Left ventricle myocardium inferior (tissue), 1 donor: Measurements from ENCODE around the gene KCTD2. TPM values are rescaled to one million over a fixed set of nuclear protein-coding genes. Genes with fewer than 3 reads are reported as not detected.

Experiments
- DNase-seq: peaks from one replicate; pipeline ENCODE4 v3.0.0-alpha.2; 2020
- H3K27ac ChIP-seq: fragments of 200-600 bp; replicated peaks from 2 replicates; pipeline ENCODE4 v1.8.0; 2021
- H3K27me3 ChIP-seq: fragments of 200-600 bp; 2 replicates; pipeline ENCODE4 v1.8.0; 2021; ENCODE audit warnings: low read depth
- H3K36me3 ChIP-seq: fragments of 200-600 bp; 2 replicates; pipeline ENCODE4 v1.8.0; 2021
- H3K4me1 ChIP-seq: fragments of 200-600 bp; 2 replicates; pipeline ENCODE4 v1.8.0; 2021
- H3K4me3 ChIP-seq: fragments of 200-600 bp; 2 replicates; pipeline ENCODE4 v1.8.0; 2021; ENCODE audit warnings: mild to moderate bottlenecking, moderate library complexity
- H3K9me3 ChIP-seq: fragments of 200-600 bp; replicated peaks from 2 replicates; pipeline ENCODE4 v1.8.0; 2021
- intact Hi-C: fragments of 100-400 bp; cut with micrococcal nuclease; formaldehyde crosslinking; loops from one replicate; pipeline ENCODE4 v1.11.0; 2022
- total RNA-seq: library from RNA; stranded (reverse); fragmentation: NEBNext Ultra II Directional; extraction: Animal tissue kit (Norgen Biotek cat#: 25700); gene quantifications from one replicate; pipeline ENCODE4 v1.2.1, GENCODE V29; 2021
- TF ChIP-seq, protein P1 (sequence below): fragments of 200-600 bp; IDR thresholded peaks from 2 replicates; pipeline ENCODE4 v1.8.0; 2021; ENCODE audit warnings: antibody characterized with exemption, mild to moderate bottlenecking, borderline replicate concordance
- donor health status: DM: no; HTN: yes; CAD: no; lungs with severe emphysema.

KCTD2 gene
- total RNA-seq, 1 donor from 2014 or later = 23.1 TPM

DNA sequence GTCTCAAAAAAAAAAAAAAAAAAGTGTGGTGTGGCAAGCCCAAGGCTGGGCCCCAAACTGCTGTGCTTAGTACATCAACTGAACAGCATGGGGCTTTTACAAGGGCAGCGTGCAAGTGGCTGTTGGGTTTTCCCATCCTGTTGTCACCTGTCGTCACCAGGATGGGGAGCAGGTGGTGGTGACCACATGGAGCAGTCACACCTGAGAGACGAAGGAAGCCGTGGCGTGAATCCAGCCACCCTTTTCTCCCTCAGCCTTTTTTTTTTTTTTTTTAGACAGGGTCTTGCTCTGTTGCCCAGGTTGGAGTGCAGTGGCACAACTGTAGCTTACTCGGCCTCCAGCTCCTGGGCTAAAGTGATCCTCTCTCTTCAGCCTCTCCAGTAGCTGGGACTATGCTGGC, 38.7 kb upstream of the KCTD2 start:
- Histone ChIP-seq H3K36me3 (peaks cover 30% of the 10 kb centered on the region), H3K27me3 (no peaks in the 10 kb centered on the region), H3K27ac (no peak overlapping the region), H3K4me3 (no peak overlapping the region), H3K4me1 (peaks cover 27% of the 10 kb centered on the region), H3K9me3 (no peaks in the 10 kb centered on the region)
- TF ChIP-seq, protein P1, sequence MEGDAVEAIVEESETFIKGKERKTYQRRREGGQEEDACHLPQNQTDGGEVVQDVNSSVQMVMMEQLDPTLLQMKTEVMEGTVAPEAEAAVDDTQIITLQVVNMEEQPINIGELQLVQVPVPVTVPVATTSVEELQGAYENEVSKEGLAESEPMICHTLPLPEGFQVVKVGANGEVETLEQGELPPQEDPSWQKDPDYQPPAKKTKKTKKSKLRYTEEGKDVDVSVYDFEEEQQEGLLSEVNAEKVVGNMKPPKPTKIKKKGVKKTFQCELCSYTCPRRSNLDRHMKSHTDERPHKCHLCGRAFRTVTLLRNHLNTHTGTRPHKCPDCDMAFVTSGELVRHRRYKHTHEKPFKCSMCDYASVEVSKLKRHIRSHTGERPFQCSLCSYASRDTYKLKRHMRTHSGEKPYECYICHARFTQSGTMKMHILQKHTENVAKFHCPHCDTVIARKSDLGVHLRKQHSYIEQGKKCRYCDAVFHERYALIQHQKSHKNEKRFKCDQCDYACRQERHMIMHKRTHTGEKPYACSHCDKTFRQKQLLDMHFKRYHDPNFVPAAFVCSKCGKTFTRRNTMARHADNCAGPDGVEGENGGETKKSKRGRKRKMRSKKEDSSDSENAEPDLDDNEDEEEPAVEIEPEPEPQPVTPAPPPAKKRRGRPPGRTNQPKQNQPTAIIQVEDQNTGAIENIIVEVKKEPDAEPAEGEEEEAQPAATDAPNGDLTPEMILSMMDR = no peak
- DNase-seq = no peak
- intact Hi-C loops = no loop called here

DNA sequence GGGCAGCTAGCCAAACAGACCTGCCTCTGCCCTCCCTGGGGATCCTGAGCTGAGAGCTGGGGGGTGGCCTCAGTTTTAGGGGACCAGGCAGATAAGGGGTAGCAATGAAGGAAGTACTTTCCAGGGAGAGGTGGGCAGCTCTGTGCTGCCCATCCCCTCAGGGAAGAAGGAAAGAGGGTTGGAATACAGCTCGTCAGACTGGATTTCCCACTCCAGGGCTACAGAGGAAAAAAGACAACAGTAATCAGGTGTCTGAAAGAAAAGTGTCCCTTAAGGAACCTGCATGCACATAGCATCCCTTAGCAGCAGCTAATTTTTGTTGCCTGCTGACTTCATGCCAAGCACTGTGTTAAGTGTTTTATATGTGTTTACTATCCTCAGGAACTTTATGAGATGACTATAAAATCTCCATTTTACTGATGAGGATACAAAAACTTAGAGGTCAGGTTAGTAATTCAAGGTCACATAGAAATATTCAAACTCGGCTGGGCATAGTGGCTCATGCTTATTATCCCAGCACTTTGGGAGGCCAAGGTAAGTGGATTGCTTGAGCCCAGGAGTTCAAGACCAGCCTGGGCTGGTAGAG, 37.8 kb upstream of the KCTD2 start:
- Histone ChIP-seq H3K9me3 (no peaks in the 10 kb centered on the region), H3K27ac (no peak overlapping the region), H3K36me3 (peaks cover 21% of the 10 kb centered on the region), H3K4me3 (no peak overlapping the region), H3K4me1 (peaks cover 34% of the 10 kb centered on the region), H3K27me3 (no peaks in the 10 kb centered on the region)
- TF ChIP-seq, protein P1 = no peak
- DNase-seq = no peak
- intact Hi-C loops = no loop called here

DNA sequence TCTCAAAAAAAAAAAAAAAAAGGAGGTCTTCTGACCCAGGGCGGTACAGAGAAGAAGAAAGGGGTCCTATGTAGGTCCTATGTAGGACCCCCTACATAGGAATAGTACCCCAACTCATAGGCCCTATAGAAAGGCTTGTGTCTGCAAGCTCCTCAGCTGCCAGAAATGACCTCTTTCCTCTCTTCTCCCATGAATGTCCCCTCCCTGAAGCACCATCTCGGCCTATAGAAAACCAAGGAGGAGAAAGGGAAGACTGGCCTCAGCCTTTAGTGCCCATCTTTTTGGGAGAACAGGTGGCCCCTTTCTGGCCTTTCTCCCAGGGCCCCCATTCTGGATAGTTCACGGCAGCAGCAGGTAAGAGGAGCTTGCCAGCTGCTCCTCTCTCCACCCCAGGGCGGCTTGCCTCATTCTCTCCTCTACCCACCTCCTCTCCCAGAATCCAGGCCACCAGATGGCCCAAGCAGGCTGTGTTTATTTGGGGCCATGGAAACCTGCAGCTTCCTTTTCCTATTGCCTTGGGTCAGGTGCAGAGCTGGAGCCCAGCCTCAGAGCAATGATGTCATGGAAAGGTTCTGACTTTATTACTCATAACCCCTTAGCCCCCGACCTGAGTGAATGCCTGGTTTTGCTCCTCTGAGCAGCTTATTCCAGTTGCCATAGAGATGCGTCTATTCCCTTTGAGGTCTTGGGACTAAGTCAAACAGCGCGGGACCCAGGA, 36.2 kb upstream of the KCTD2 start:
- H3K4me1 ChIP-seq = peaks cover 34% of the 10 kb centered on the region
- H3K27me3 ChIP-seq = no peaks in the 10 kb centered on the region
- peaks cover 5% of the 10 kb centered on the region for H3K36me3 ChIP-seq
- TF ChIP-seq, protein P1 = no peak
- H3K27ac ChIP-seq = peak overlapping the region; percentile 95
- H3K9me3 ChIP-seq = no peaks in the 10 kb centered on the region
- H3K4me3 ChIP-seq = peak overlapping the region; percentile 87
- intact Hi-C loops = no loop called here
- peak; percentile 54 for DNase-seq

DNA sequence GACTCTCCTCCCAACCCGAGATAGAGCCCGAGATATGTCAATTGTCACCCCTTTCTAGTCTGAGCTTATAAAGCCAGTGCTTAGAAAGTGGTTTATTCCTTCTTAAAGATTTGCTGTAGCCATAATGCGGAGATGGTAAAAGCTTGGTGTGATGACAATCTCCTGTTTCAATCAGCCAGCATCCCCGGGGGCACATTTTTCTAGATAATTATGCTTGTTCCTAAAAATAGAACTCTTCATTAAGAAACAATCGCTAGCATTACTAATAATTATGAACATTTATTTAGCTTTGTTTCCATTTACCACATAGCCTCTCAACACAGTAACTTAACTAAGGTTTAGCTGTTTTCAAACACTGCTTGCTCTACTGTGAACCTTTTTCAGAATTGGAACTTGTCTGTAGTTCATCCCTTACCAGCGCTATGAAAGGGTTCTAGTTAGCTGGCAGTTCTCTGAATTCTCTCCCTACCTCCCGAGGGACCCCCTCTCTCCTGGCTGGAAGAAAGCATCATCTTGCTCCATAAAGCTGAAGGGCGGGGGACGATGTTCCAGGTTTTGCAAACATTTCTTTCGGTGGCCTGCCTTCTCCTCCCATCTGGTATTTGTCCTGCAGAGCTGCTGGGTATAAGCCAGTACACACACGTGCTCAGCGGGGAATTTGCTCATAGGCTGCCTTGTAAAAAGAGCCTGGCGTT, 35.5 kb upstream of the KCTD2 start:
- no peaks in the 10 kb centered on the region for H3K9me3 ChIP-seq
- peak overlapping the region; percentile 87 for H3K4me3 ChIP-seq
- H3K27me3 ChIP-seq = no peaks in the 10 kb centered on the region
- DNase-seq = peak; percentile 61
- intact Hi-C loops = no loop called here
- H3K27ac ChIP-seq = peak overlapping the region; percentile 95
- H3K36me3 ChIP-seq = peaks cover under 1% of the 10 kb centered on the region
- TF ChIP-seq, protein P1 = no peak
- H3K4me1 ChIP-seq = peaks cover 34% of the 10 kb centered on the region

DNA sequence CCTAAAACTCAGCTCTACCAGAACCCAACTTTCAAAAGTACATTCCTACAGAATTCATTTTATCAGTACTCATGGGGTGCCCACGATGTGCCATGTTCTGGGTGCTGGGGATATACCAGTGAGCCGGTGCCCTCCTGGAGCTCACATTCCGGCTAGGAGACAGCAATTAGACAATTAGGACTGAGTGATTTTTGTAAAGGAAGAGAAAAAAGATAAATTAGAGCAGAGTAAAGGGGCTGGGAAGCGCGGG, 35.0 kb upstream of the KCTD2 start:
- Histone ChIP-seq H3K9me3 (no peaks in the 10 kb centered on the region), H3K4me3 (peak overlapping the region; percentile 87), H3K36me3 (no peaks in the 10 kb centered on the region), H3K4me1 (peaks cover 34% of the 10 kb centered on the region), H3K27me3 (no peaks in the 10 kb centered on the region), H3K27ac (peak overlapping the region; percentile 95)
- intact Hi-C loops = no loop called here
- TF ChIP-seq, protein P1 = no peak
- no peak for DNase-seq
